ENCODE results near the gene SUGCT. TPM values are rescaled to one million over a fixed set of nuclear protein-coding genes. Genes with fewer than 3 reads are reported as not detected.

Gene SUGCT
- total and polyA plus RNA-seq, 2 of the 8 experiments (the other 6 are each of a cell fraction or from before 2014, with no cell fraction given) = 2.8 to 5.4 TPM

- TF ChIP-seq KDM4A (IDR thresholded peaks at IDR 0.05; ENCODE audit: low read depth, low read length, severe bottlenecking) = no peak
- TF ChIP-seq NANOG (IDR thresholded peaks at IDR 0.05; ENCODE audit: insufficient read depth, low read depth, low read length, poor library complexity, severe bottlenecking) = no peak
- TF ChIP-seq RAD21 (IDR thresholded peaks at IDR 0.05 in 1 of 2, conservative IDR thresholded peaks at IDR 0.05 in 1 of 2; ENCODE audit: low read depth in 2 of 2, low read length in 2 of 2) = no peak
- no peak for TF ChIP-seq EGR1 (IDR thresholded peaks at IDR 0.05; ENCODE audit: borderline replicate concordance, low read depth, low read length)
- TF ChIP-seq SIN3A (conservative IDR thresholded peaks at IDR 0.05 in 1 of 2, IDR thresholded peaks at IDR 0.05 in 1 of 2; ENCODE audit: low read depth in 1 of 2, low read length in 2 of 2) = no peak
- no peak for TF ChIP-seq TEAD4 (IDR thresholded peaks at IDR 0.05; ENCODE audit: low read depth, low read length)
- TF ChIP-seq CEBPB (IDR thresholded peaks at IDR 0.05; ENCODE audit: low read depth, low read length) = no peak
- no peak for TF ChIP-seq YY1 (IDR thresholded peaks at IDR 0.05; ENCODE audit: low read depth, low read length)
Observed at GRCh38 chr7:40848541-40849221, 713.9 kb downstream of the SUGCT start (continued).
